Thymus (tissue), 11 donors: ENCODE data around the gene TTC7B. TPM values are rescaled to one million over a fixed set of nuclear protein-coding genes. Genes with fewer than 3 reads are reported as not detected.

Source experiments
- DNase-seq, 9 donors: peaks; one replicate each; pipeline ENCODE4 v3.0.0-alpha.2; 2013; ENCODE audit warnings: low spot score in 9 of 9, low read depth in 6 of 9, missing footprints in 1 of 9
- H3K27ac ChIP-seq, 2 donors: one replicate each; pipeline ENCODE4 v1.5.1; 2013; ENCODE audit warnings: control low read depth in 1 of 2, low read depth in 1 of 2, low read length in 1 of 2, mild to moderate bottlenecking in 1 of 2, moderate library complexity in 1 of 2
- H3K27me3 ChIP-seq, 2 donors: one replicate each; pipeline ENCODE4 v1.5.1; 2013; ENCODE audit warnings: low read length in 1 of 2; ENCODE audit not compliant: control insufficient read depth in 2 of 2, insufficient read depth in 1 of 2
- H3K36me3 ChIP-seq, 2 donors: one replicate each; pipeline ENCODE4 v1.5.1; 2013; ENCODE audit warnings: low read length in 1 of 2, mild to moderate bottlenecking in 1 of 2, moderate library complexity in 1 of 2; ENCODE audit not compliant: control insufficient read depth in 2 of 2, insufficient read depth in 2 of 2
- H3K4me1 ChIP-seq, 2 donors: one replicate each; pipeline ENCODE4 v1.5.1; 2013; ENCODE audit warnings: low read length in 2 of 2; ENCODE audit not compliant: control insufficient read depth in 2 of 2, insufficient read depth in 2 of 2
- H3K4me3 ChIP-seq, 2 donors: one replicate each; pipeline ENCODE4 v1.5.1; 2013; ENCODE audit warnings: low read length in 2 of 2, control low read depth in 1 of 2, mild to moderate bottlenecking in 1 of 2
- H3K9me3 ChIP-seq, 2 donors: one replicate each; pipeline ENCODE4 v1.5.1; 2013; ENCODE audit warnings: low read length in 1 of 2, mild to moderate bottlenecking in 1 of 2; ENCODE audit not compliant: control insufficient read depth in 2 of 2, insufficient read depth in 1 of 2
- WGBS: extraction: QIAGEN DNeasy Blood & Tissue Kit; methylation state at CpG from one replicate; pipeline ENCODE4 v1.1.7; 2013; 5-methylcytosine and 5-hydroxymethylcytosine counted together
- polyA plus RNA-seq: library from polyadenylated mRNA; stranded (reverse); fragments of 200-250 nt; gene quantifications from one replicate; pipeline ENCODE4 v1.2.3, GENCODE V29; 2013
- total RNA-seq: library from RNA; stranded (reverse); fragments of 120-200 nt; gene quantifications from one replicate; pipeline ENCODE4 v1.2.4, GENCODE V29; 2013
- donor health status: healthy.

The TTC7B gene
- total and polyA plus RNA-seq, 2 donors = 3.2 to 5.6 TPM

- DNase-seq = no peak
- Histone ChIP-seq H3K36me3 (no peaks in the 10 kb centered on the region), H3K27me3 (no peaks in the 10 kb centered on the region), H3K27ac (no peak overlapping the region), H3K9me3 (no peaks in the 10 kb centered on the region), H3K4me3 (no peak overlapping the region), H3K4me1 (no peaks in the 10 kb centered on the region)
- WGBS = 97% methylated on average over 4 of the region's 4 CpGs
These were observed 40.8 kb downstream of the TTC7B start for GRCh38 chr14:90775441-90775840.

GRCh38 chr14:90774316-90774715 is 41.9 kb downstream of the TTC7B start:
- Histone ChIP-seq H3K4me1 (no peaks in the 10 kb centered on the region), H3K27me3 (no peaks in the 10 kb centered on the region), H3K9me3 (no peaks in the 10 kb centered on the region), H3K27ac (no peak overlapping the region), H3K36me3 (no peaks in the 10 kb centered on the region), H3K4me3 (no peak overlapping the region)
- 94% methylated on average over 5 of the region's 5 CpGs for WGBS
- no peak for DNase-seq

GRCh38 chr14:90773705-90774104 is 42.5 kb downstream of the TTC7B start:
- H3K36me3 ChIP-seq = no peaks in the 10 kb centered on the region
- H3K27me3 ChIP-seq = no peaks in the 10 kb centered on the region
- no peak overlapping the region for H3K27ac ChIP-seq
- DNase-seq = no peak
- WGBS = 98% methylated on average over 4 of the region's 4 CpGs
- no peak overlapping the region for H3K4me3 ChIP-seq
- H3K9me3 ChIP-seq = no peaks in the 10 kb centered on the region
- no peaks in the 10 kb centered on the region for H3K4me1 ChIP-seq

GRCh38 chr14:90773196-90773486 is 43.1 kb downstream of the TTC7B start:
- 97% methylated on average over 1 of the region's 1 CpG for WGBS
- no peak for DNase-seq
- Histone ChIP-seq H3K9me3 (no peaks in the 10 kb centered on the region), H3K27me3 (no peaks in the 10 kb centered on the region), H3K36me3 (no peaks in the 10 kb centered on the region), H3K27ac (no peak overlapping the region), H3K4me3 (no peak overlapping the region), H3K4me1 (no peaks in the 10 kb centered on the region)

GRCh38 chr14:90767899-90768298 is 48.3 kb downstream of the TTC7B start:
- H3K27me3 ChIP-seq = no peaks in the 10 kb centered on the region
- no peak overlapping the region for H3K4me3 ChIP-seq
- no peaks in the 10 kb centered on the region for H3K4me1 ChIP-seq
- H3K27ac ChIP-seq = no peak overlapping the region
- H3K36me3 ChIP-seq = no peaks in the 10 kb centered on the region
- H3K9me3 ChIP-seq = peaks cover 0 to 7% of the 10 kb centered on the region in 2 donors
- DNase-seq = no peak

- WGBS = 89% methylated on average over 4 of the region's 4 CpGs
- no peaks in the 10 kb centered on the region for H3K9me3 ChIP-seq
- H3K27ac ChIP-seq = no peak overlapping the region
- H3K4me1 ChIP-seq = peaks cover 14 to 20% of the 10 kb centered on the region in 2 donors
- no peaks in the 10 kb centered on the region for H3K36me3 ChIP-seq
- H3K4me3 ChIP-seq = no peak overlapping the region
- DNase-seq = peak in 2 of 9 donors; percentile 6 to 12
- H3K27me3 ChIP-seq = no peaks in the 10 kb centered on the region
These were observed 55.5 kb downstream of the TTC7B start for GRCh38 chr14:90760591-90761316.

GRCh38 chr14:90760078-90760444 is 56.2 kb downstream of the TTC7B start:
- H3K4me3 ChIP-seq = no peak overlapping the region
- H3K4me1 ChIP-seq = peaks cover 14 to 20% of the 10 kb centered on the region in 2 donors
- no peaks in the 10 kb centered on the region for H3K9me3 ChIP-seq
- no peak for DNase-seq
- no peaks in the 10 kb centered on the region for H3K27me3 ChIP-seq
- H3K36me3 ChIP-seq = no peaks in the 10 kb centered on the region
- no peak overlapping the region for H3K27ac ChIP-seq
- WGBS = 91% methylated on average over 4 of the region's 4 CpGs

GRCh38 chr14:90759370-90760077 is 56.7 kb downstream of the TTC7B start:
- H3K36me3 ChIP-seq = no peaks in the 10 kb centered on the region
- peak overlapping the region; percentile 76 to 78 for H3K27ac ChIP-seq
- DNase-seq = peak in 5 of 9 donors; percentile 19 to 66 (median 39)
- peaks cover 14 to 20% of the 10 kb centered on the region in 2 donors for H3K4me1 ChIP-seq
- 75% methylated on average over 7 of the region's 7 CpGs for WGBS
- H3K4me3 ChIP-seq = no peak overlapping the region
- no peaks in the 10 kb centered on the region for H3K27me3 ChIP-seq
- no peaks in the 10 kb centered on the region for H3K9me3 ChIP-seq

- H3K4me3 ChIP-seq = peak overlapping the region; percentile 34 to 52
- H3K27me3 ChIP-seq = no peaks in the 10 kb centered on the region
- peak in 4 of 9 donors; percentile 6 to 31 (median 20) for DNase-seq
- H3K36me3 ChIP-seq = no peaks in the 10 kb centered on the region
- peak overlapping the region; percentile 76 to 78 for H3K27ac ChIP-seq
- H3K9me3 ChIP-seq = no peaks in the 10 kb centered on the region
- H3K4me1 ChIP-seq = peaks cover 14 to 20% of the 10 kb centered on the region in 2 donors
- WGBS = 37% methylated on average over 13 of the region's 13 CpGs
These were observed 57.3 kb downstream of the TTC7B start for GRCh38 chr14:90758959-90759358.
